Measurements from ENCODE around the gene ELK3.

ELK3 gene

DNA sequence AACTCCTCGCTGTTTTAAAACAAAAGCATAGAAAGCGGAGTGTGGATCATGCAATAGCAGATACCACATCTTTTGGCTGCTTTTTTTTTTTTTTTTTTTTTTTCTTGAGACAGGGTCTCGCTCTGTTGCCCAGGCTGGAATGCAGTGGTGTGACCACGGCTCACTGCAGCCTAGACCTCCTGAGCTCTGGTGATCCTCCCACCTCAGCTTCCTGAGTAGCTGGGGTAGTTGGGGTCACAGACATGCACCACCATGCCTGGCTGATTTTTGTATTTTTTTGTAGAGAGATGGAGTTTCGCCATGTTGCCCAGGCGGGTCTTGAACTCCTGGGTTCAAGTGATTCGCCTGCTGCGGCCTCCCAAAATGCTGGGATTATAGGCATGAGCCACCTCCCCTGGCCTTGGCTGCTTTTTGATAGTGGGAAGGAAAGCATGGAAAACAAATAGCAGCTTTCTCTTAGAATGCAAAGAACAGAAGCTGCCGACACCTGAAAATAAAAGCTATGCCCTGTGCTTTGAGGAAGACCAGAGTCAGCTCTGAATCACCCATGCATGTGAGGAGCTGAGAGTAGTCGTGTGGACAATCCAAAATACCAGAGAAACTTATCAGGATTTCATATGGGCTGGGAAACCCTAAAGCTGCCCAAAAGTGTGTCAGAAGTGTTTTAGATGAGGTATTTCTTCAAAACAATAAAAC lies 3.6 kb upstream of the ELK3 start:
- DNase-seq = no peak

DNA sequence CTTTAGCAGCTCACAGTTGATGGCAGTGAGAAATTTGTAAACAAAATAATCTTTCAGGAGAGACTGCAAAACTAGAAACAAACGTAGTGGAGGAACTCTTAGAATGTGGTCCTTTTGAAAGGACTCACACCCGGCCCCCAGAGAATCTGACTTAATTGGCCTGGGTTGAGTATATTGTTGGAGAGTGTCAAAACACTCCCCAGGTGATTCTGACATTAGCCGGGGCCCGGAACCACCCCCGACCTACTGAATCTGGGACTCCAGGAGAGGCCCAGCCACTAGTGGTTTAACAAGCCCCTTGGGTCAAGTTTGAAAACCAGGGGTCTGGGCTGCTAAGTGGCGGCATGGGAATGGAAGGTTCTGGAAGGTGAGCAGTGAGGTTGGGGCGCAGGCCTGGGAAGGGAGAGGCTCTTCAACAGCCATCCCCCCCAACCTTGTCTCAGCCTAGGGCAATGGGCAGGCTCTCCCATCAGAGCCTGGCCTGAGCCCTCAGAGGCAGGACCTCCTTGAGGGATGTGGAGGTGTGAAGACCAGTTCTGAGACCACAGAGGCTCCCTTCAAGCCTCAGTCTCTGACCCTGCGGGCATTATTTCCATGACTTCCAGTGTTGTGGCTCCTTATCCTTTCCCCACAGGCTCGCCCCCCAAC lies 1.1 kb upstream of the ELK3 start:
- no peak for DNase-seq

DNA sequence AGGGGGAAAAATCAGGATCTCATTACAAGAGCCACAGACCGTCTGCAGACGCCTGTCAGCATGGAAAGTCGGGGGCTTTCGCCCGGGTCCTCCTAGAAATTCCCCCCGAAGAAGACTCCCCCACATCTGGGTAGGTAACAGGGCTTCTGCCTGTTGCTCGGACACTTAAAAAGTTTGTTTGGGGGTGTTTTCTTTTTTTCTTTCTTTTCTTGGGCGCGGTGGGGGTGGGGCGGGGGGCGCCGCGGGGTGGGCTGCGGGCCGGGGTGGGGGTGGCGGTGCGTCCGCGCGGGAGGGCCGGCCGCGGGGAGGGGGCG lies 358 bp downstream of the ELK3 start:
- DNase-seq = no peak

DNA sequence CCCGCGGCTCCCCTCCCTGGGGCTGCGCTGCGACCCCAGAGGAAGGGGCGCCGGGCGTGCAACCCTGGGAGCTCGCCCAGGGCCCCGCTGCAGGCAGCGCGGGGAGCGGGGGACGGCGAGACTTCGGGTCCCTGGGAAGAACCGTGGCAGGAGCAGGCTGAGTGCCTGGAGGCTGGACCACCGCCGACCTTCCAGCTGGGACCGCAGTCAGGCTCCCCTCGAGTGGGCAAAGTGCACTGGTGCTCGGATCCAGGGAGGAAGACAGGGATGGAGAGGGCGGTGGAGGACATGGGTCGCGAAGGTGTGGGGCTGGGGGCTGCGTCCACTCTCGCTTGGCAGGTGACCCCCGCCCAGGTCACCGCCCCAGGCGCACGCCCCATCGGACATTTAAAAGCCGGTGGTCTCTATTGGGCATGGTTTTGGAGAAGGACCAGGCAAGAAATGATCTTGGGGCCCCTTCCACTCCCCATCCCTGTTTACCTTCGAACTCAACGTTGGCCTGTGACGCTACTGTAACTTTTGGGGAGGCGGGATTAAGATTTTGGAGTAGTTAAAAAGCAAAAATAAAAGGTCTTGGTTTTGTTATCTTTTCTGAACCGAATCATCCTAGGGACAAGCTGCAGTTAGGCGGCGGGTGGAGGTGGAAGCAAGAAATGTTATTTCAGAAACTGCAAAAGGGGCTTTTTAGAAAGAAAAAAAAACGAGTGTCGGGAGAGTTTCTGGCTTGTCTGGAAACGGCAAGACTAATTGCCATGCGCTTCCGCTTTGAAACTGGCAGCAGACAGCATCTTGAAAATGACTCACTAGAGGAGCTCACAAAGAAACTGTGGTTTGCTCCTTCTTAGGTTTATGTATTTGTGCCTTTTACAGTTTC lies 1.0 kb downstream of the ELK3 start:
- peak; percentile 85 for DNase-seq

DNA sequence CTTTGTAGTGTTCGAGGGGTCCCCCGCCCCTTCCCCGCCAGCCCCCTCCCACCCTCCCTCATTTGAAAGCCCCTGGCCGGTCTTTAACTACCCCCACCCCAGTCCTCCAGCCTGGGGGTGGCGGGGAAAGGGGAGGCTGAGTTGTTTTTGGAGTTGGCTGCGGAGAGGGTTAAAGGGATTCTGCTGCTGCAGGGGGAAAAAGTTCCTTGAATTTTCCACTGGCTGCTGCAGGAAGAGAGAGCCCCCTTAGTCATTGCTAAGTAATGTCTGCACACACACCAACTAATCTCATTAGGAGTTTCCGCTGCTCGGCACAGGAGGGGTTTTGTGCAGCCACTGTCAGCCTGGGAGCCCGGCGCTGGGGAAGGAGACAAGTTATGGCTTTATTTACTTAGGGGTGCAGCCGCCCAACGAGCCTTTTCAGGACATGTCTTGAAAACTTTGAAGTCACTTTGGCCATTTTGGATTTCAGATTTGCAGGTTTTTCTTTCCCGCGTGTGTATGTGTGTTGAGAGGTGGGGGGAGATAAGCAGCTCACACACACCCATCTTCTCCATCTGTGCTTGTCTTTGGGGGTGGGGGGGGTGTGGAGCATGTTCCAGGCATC lies 1.8 kb downstream of the ELK3 start:
- DNase-seq = peak; percentile 34

DNA sequence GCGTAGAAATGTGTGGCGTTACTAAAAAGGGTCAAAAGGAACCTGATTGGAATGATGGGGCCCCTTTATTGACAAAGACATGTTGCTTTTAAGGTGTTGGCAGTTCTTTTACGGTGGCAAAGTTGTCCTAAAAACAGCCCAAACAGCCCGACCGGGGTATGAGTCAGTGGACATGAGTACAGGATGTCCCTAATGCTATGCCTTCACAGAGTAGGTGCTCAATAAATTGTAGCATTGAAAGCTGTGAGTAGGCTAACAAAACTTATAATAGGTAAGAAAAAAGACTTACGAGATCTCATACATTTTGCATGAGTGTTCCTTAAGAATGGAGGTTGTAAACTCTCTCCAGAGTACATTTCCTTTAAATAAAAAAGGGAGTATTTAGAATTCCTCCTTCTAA lies 2.6 kb downstream of the ELK3 start:
- DNase-seq = no peak

DNA sequence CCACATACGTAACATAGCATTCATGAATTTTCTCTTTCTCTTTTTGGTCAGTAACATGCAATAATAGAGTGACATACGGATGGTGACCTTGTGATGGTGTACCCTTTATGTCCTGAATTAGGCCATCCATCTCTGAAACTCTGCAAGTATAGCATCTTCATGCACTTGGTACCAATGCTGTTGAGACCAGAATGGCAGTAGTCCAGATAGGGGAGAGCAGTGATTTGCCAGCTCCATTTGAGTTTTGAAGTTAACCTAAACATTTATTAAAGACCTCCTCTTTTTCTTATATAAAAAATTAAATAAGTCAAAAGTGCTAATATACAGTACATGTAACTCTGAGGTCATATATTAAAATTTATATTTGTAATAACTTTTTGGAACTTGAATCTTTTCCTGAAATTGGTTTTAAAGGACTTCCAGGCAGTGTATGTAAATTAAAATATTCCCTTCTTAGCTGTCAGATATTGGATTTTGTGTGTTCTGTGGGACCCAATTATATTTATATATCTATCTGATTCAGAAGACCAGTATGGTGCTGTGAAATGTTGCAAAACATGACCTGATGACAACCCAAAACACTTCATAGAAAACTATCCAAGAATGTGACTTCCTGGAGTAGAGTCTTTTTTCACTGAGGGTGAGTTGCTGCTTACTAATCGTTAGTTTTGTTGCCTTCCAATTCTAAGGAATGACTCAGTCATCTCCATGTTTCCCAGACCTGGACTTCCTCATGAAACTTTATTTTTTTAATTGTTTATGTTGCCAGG lies 3.5 kb downstream of the ELK3 start:
- DNase-seq = no peak

DNA sequence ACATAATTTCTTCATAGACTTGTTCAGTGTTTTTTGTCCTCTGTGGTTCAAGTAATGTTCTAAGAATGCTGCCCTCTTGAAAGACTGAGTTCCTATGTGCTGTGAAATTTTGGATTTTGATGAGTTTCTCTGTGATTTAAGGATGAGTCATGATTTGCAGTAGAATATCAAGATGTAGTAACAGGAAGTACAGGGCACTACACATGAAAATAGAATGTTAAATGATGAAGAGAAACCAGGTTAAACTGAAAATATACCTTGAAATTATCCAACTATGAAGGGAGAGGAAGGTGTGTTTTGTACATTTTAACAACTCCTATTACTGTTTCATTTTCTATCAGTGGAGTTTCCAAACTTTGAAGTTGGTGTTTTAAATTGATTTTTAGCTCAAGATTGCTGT lies 4.8 kb downstream of the ELK3 start:
- DNase-seq = peak; percentile 41

DNA sequence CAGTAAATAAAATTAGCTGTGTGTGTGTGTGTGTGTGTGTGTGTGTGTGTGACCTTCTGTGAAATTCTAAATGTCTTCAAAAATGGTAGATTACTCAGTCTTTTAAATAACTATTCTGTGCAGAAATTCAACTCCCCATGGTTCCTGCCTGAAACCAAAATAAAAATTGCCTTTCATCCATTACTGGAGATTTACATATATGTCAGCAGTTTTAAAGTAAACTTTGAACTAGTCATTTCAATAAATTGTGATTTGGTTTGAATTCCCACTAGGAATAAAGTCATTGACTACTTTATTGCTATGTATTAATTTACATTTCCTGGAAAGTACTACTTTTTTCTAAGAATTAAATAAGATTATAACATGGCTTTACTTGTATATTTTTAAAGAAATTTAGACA lies 5.3 kb downstream of the ELK3 start:
- no peak for DNase-seq

DNA sequence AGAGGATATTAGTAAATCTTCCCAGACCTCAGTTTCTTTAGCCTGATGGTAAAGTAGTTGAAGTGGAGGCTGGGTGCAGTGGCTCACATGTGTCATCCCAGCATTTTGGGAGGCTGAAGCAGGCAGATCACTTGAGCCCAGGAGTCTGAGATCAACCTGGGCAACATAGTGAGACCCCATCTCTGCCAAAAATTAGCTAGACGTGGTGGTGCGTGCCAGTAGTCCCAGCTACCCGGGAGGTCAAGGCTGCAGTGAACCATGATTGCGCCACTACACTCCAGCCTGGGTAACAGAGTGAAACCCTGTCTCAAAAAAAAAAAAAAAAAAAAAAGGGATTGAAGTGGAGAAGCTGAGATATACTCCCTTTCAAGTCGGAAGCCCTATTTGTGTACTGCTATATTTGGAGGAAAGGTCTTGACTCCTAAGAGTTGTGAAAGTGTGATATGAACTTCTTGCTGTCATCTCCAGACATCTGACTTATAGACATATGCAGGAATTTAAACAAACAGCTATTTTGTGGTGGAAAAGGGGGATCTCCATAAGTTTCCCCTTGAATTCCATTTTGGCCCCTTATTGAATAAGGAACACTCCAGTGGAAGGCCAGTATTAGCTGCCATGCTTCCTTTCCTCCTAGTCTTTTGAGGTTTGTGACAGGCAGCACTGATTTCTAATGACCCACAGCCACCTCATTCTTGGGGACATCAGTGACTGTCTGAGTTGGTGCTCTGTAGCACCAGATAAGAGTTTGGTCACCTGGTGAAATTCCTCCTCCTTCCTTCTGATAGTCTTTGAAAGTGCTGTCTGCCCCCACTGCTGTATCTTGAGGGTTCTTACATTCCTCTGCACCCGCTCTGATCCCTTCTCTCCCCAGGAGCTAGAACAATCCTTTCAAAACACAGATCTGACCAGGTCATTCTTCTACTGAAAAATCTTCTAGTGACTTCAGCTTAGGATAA lies 7.4 kb downstream of the ELK3 start:
- no peak for DNase-seq

DNA sequence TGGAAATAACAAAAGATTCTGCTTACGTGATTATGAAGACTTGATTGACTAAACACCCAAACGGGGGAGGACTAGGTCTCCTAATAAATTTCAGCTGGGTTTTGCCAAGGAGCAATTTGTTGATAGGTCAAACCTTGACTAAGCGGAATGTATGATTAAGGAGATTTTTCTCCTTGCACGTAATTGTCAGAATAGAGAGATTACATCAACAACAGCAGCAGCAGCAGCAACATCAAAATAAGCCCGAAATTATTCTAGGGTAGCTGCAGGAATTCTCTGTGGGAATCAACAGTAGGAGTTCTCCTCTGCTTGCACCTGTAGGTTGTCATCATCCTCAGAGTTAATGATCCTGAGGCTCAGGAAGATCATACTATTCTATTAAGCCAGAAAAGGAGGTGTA lies 10.2 kb downstream of the ELK3 start:
- no peak for DNase-seq

DNA sequence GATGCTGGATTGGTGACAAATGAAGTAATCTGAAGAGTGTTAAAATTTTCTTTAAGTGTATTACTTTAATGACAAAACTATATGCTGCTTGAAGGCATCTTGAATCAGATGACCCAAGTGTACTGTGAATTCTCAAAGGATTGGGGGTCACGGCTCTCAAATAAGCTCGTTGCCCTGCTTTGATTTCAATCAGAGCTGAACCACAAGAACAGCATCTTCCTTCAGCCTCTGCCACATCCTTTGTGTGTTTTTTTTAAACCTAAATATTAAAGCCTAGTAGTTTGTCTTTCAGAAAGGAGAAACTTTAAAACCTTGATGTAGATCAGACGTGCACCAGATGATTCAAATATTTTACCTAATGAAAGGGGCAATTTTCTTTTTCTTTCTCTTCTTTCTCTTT lies 11.7 kb downstream of the ELK3 start:
- DNase-seq = peak; percentile 47

DNA sequence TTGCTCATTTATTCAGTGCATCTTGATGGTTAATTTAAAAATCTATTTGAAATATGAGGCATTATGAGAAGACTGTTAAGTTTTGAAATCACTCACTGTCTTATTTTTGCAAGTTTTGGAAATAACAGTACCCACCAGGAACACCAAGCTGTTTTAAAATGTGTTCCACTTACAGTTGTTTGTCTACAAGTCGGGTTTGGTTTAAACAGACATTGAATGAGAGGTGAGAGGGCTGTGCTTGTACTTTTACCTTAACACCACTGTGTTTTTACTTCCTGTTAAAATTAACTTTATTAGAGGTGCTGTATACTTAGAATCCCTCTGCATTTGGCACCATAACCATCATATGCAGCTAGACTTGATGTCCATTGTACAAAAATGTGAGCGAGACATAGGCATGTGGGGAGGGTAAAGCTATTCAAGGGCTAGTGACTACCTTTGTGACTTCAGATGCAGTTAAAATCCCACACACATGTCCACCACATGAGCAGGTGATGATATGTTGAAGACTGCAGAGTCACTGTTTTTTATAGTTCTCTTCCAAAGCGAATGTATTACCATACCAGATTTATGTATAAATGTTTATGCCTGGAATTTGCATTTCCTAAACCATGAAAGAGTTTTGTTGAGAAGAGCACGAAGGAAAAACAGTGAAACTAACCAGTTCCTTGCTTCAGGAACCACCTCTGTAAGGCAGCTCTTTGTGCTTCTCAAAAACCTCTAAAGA lies 12.9 kb downstream of the ELK3 start:
- DNase-seq = no peak

DNA sequence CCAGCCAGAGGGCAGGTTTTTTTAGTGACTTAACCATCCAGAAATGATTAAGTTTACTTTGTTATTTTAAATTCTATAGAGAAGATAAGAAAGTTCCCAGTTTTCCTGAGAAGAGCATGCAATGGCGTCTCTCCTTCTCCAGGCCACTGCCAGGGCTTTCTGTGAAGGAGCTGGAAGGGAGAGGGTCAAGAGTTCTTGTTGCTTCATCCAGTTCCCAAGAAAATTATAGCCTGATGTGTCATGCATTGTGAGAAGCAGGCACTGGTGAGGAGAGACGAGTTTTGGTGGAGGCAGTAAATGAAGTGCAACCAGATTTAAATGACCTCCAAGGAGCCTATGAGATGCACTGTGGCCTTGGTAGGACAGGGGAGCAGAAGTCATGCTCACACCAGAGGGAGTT lies 14.2 kb downstream of the ELK3 start:
- no peak for DNase-seq

DNA sequence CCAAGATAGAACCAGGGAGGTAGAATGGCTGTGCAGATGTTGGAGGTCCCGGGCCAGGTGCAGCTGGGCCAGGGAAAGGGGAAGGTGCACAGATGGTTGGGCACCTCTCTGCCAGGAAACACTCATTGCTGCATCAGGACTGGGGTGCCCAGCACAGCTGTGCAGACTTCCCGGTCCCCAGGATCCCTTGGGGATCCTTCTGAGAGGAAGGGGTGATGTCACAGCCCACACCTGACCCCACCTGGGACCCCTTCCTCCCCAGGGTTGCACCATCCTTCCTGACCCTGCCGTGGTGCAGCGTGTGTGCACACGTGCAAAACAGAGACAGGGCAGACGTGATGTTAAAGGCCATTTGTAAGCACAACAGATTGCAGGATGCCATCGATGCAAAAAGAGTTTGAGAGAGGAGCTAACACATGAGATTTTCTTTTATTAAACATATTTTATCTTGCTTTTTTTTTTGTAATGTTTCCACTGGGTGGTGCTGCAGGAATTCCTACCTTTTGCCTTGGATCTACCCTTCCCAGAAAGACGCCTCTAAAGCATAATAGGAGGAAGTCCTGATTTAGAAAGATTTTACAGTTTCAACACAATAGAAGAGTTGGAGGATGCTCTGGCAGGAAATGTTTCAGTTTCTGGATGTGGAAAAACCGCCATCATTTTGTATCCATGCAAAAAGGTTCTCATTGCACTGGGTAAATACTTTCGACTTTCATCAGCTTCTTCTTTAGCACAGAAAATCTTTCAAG lies 14.8 kb downstream of the ELK3 start:
- no peak for DNase-seq

DNA sequence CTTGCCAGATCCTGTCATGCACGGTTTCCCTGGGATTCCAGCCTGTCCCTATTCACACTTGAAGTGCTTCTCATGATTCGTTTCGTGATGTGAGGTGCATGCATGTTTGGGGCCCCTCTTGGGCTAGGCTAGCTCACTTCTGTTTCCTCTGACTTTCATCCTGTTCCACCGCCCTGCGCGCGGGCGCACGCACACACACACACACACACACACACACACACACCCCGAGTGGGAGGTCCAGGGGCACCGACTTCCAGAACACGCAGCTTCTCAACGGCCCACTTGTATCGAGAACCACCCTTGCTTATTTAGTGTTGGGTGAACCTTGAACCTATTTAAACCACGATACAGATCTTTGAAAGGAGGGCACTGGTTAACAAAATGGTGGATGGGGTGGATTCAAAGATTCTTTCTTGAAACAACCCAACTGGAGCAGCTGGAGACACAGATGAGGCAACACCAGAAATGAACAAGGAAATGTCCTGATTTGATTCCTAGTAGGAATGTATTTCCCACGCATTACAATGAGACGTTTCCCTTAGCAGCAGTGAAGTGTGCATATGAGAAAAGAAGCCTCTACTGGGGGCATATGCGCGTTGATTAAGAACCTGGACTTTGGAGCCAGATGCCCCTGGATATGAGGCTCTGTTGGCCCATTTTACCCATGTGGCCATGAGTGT lies 16.3 kb downstream of the ELK3 start:
- DNase-seq = peak; percentile 62

DNA sequence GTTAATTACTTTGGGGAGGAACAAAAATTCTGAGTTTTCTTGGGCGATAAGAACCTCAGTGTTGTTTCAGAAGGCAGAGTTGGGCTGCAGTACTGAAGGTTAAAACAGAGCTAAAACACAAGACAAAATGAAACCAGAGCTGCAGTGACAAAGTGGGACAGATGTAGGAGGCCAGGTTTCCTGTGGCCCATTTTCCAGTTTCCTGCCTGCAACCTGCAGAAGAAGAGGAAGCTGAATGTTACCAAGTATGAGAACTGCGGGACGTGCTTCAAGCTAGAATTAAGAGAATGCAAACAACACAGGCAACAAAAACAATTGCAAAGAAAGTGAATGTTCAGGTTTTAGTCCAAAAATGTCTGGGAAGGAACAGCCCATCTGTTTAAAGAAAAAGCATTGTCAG lies 17.8 kb downstream of the ELK3 start:
- peak; percentile 30 for DNase-seq

DNA sequence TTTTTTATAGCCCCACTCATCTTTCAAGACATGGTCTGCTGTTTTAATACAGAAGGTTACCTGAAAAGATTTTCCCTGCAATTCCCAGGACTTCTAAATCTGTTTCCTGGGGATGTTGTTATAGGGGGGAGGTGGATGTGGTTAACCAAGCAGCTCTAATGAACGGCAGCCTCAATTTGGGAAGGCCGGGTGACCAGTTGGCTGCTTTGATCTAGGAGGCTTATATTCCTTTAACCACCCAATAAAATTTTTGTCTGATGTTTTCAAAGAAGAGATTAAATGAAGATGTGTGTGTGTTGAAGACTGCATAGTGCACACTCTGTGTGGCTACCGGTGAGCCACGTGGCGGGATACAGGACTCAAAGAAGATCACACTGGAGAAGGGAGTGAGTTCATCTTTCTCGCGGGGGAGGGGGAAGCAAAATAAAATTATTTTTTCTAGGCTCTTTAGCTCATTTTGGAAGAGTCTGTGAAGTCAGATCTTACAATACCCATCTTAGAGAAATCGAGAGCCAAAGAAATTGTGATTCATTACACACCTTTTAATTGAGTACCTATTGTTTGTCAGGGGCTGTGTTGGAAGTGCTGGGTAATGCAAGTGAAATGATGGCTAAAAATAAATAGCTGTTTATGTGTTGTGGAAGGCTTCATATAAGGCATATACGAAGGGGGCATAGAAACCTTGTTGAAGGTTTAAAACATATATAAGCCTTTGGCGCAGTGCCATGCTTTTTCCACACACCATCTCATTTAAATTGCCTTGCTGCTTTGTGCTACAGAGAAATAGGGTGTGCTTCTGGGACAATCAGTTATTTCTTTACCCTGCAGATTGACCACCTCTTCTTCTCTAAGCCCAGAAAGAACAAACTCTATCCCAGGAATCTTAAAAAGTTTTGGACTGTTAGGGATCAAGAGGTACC lies 18.5 kb downstream of the ELK3 start:
- DNase-seq = no peak

DNA sequence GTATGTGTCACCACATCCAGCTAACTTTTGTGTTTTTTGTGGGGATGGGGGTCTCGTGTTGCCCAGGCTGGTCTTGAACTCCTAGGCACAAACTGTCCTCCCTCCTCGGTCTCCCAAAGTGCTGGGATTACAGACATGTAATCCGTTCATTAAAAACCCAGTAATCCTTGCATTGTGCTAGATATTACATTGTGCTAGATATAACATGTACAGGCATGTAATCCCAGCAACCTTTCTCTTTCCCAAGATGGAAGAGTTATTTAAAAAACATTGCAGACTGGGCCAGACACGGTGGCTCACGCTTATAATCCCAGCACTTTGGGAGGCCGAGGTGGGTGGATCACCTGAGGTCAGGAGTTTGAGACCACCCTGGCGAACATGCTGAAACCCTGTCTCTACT lies 19.7 kb downstream of the ELK3 start:
- no peak for DNase-seq

Data from CD4-positive, alpha-beta T cell treated with Interleukin-21 for 1 hour (primary cell).